ENCODE measurements around the gene BBX.

DNA sequence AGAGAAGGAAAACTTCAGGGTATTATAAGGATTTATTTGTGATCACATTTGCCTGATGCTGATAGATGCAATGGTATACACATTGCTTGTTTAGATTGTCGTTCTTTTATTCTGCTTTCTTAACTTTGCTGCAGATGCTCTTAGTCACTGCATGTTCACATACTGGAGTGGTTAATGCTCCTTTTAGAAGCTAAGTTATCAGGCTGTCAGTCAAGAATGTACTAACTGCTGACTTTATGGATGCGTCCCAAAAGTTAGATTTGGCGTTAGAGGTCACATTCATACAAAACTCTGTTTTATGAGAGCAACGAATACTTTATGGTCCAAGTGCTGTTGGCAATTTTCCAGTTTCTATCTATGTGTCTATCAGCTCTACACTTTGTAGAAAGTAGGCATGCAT lies 160.7 kb downstream of the BBX start:
- TF ChIP-seq POLR2A (IDR thresholded peaks at IDR 0.05; ENCODE audit: low read length), result no peak
- TF ChIP-seq GATA1 (IDR thresholded peaks at IDR 0.05; ENCODE audit: low read depth, low read length), result no peak
